ENCODE data around the gene STRN3. TPM values are rescaled to one million over a fixed set of nuclear protein-coding genes. Genes with fewer than 3 reads are reported as not detected.

STRN3 gene
- total RNA-seq, 4 donors from 2014 or later = 68.4 to 99.6 (median 77.2) TPM

- no peak for TF ChIP-seq POLR2A (IDR thresholded peaks at IDR 0.05)
- TF ChIP-seq POLR2AphosphoS5 (IDR thresholded peaks at IDR 0.05) = no peak
- no peak for TF ChIP-seq CTCF (IDR thresholded peaks at IDR 0.05)
- TF ChIP-seq EP300 (IDR thresholded peaks at IDR 0.05) = no peak
- H3K4me1 ChIP-seq = peaks cover 0 to 10% (median 0%) of the 10 kb centered on the region in 3 donors
- WGBS, 2 donors (ENCODE audit: low coverage in 1 of 2) = 96 to 100% methylated on average over 2 of the region's 2 CpGs
These were observed 104.4 kb downstream of the STRN3 start for GRCh38 chr14:30921788-30922187.

GRCh38 chr14:30921305-30921704, 104.9 kb downstream of the STRN3 start:
- TF ChIP-seq POLR2A (IDR thresholded peaks at IDR 0.05) = no peak
- no peak for TF ChIP-seq POLR2AphosphoS5 (IDR thresholded peaks at IDR 0.05)
- no peak for TF ChIP-seq EP300 (IDR thresholded peaks at IDR 0.05)
- TF ChIP-seq CTCF (IDR thresholded peaks at IDR 0.05) = no peak
- no peak overlapping the region for H3K4me3 ChIP-seq
- H3K36me3 ChIP-seq = peaks cover 0 to 20% of the 10 kb centered on the region in 2 donors
- no peaks in the 10 kb centered on the region for H3K27me3 ChIP-seq
- no peaks in the 10 kb centered on the region for H3K9me3 ChIP-seq
- no peak overlapping the region for H3K27ac ChIP-seq
- peaks cover 0 to 10% (median 0%) of the 10 kb centered on the region in 3 donors for H3K4me1 ChIP-seq
- WGBS, 2 donors (ENCODE audit: low coverage in 1 of 2) = 31 to 57% methylated on average over 1 of the region's 1 CpG
- ATAC-seq = no peak

More at GRCh38 chr14:30921788-30922187, 104.4 kb downstream of the STRN3 start:
- Histone ChIP-seq H3K27me3 (no peaks in the 10 kb centered on the region), H3K4me3 (no peak overlapping the region), H3K9me3 (no peaks in the 10 kb centered on the region), H3K27ac (no peak overlapping the region), H3K36me3 (peaks cover 0 to 20% of the 10 kb centered on the region in 2 donors)
- no peak for ATAC-seq

- H3K4me1 ChIP-seq = peaks cover 0 to 14% (median 0%) of the 10 kb centered on the region in 3 donors
- no peaks in the 10 kb centered on the region for H3K27me3 ChIP-seq
- H3K4me3 ChIP-seq = no peak overlapping the region
- no peaks in the 10 kb centered on the region for H3K9me3 ChIP-seq
- H3K27ac ChIP-seq = no peak overlapping the region
- peaks cover 5 to 15% of the 10 kb centered on the region in 2 donors for H3K36me3 ChIP-seq
- TF ChIP-seq POLR2A (IDR thresholded peaks at IDR 0.05) = no peak
- TF ChIP-seq CTCF (IDR thresholded peaks at IDR 0.05) = no peak
- no peak for TF ChIP-seq EP300 (IDR thresholded peaks at IDR 0.05)
- no peak for TF ChIP-seq POLR2AphosphoS5 (IDR thresholded peaks at IDR 0.05)
- ATAC-seq = no peak
- 10 to 28% methylated on average over 2 of the region's 2 CpGs for WGBS, 2 donors (ENCODE audit: low coverage in 1 of 2)
These were observed 110.6 kb downstream of the STRN3 start for GRCh38 chr14:30915596-30915995.

- no peak overlapping the region for H3K27ac ChIP-seq
- H3K36me3 ChIP-seq = peaks cover 5 to 22% of the 10 kb centered on the region in 2 donors
- no peak for TF ChIP-seq POLR2AphosphoS5 (IDR thresholded peaks at IDR 0.05)
- TF ChIP-seq EP300 (IDR thresholded peaks at IDR 0.05) = no peak
- TF ChIP-seq CTCF (IDR thresholded peaks at IDR 0.05) = no peak
- TF ChIP-seq POLR2A (IDR thresholded peaks at IDR 0.05) = no peak
- H3K4me1 ChIP-seq = peaks cover 0 to 14% (median 0%) of the 10 kb centered on the region in 3 donors
- 85 to 90% methylated on average over 1 of the region's 1 CpG for WGBS, 2 donors (ENCODE audit: low coverage in 1 of 2)
- no peaks in the 10 kb centered on the region for H3K27me3 ChIP-seq
- no peak overlapping the region for H3K4me3 ChIP-seq
- H3K9me3 ChIP-seq = no peaks in the 10 kb centered on the region
- ATAC-seq = no peak
These were observed 111.4 kb downstream of the STRN3 start for GRCh38 chr14:30914812-30915211.

- 74 to 84% methylated on average over 2 of the region's 2 CpGs for WGBS, 2 donors (ENCODE audit: low coverage in 1 of 2)
- H3K9me3 ChIP-seq = no peaks in the 10 kb centered on the region
- H3K27me3 ChIP-seq = no peaks in the 10 kb centered on the region
- no peak overlapping the region for H3K4me3 ChIP-seq
- TF ChIP-seq CTCF (IDR thresholded peaks at IDR 0.05) (no peak), POLR2A (IDR thresholded peaks at IDR 0.05) (no peak), EP300 (IDR thresholded peaks at IDR 0.05) (no peak), POLR2AphosphoS5 (IDR thresholded peaks at IDR 0.05) (no peak)
- peaks cover 5 to 74% of the 10 kb centered on the region in 2 donors for H3K36me3 ChIP-seq
- peaks cover 0 to 2% (median 0%) of the 10 kb centered on the region in 3 donors for H3K4me1 ChIP-seq
- ATAC-seq = no peak
- no peak overlapping the region for H3K27ac ChIP-seq
These were observed 117.4 kb downstream of the STRN3 start for GRCh38 chr14:30908826-30909225.

Data from gastroesophageal sphincter (tissue), 4 donors.